ENCODE measurements around the gene UBALD2. TPM values are rescaled to one million over a fixed set of nuclear protein-coding genes. Genes with fewer than 3 reads are reported as not detected.

The UBALD2 gene
- polyA plus RNA-seq, 1 of the 3 experiments (the other 2 are of a cell fraction), result 27.0 TPM

GRCh38 chr17:76278952-76279741, 14.0 kb downstream of the UBALD2 start:
- Histone ChIP-seq H3F3A (replicated peaks; ENCODE audit: insufficient read depth) (peaks cover 3% of the 10 kb centered on the region), H3K27me3 (ENCODE audit: insufficient read depth) (no peaks in the 10 kb centered on the region), H3K9me3 (no peaks in the 10 kb centered on the region), H3K36me3 (replicated peaks in 1 of 2; ENCODE audit: control insufficient read depth in 1 of 2, insufficient read depth in 2 of 2, low read length in 1 of 2) (no peaks in the 10 kb centered on the region), H2AFZ (ENCODE audit: low read depth) (no peak overlapping the region), H3K4me3 (ENCODE audit: low read depth in 2 of 2, low read length in 1 of 2) (no peak overlapping the region; a peak in 1 of 4 replicates), H3K79me2 (ENCODE audit: insufficient read depth) (no peaks in the 10 kb centered on the region), H3K4me2 (no peak overlapping the region), H3K4me1 (ENCODE audit: control insufficient read depth in 1 of 2, insufficient read depth in 2 of 2, low read depth in 1 of 2, low read length in 1 of 2) (peaks cover 5 to 10% of the 10 kb centered on the region in 2 experiments; a peak in 1 of 4 replicates), H3K9me2 (no peaks in the 10 kb centered on the region), H3K9ac (no peak overlapping the region), H4K20me1 (ENCODE audit: insufficient read depth) (no peaks in the 10 kb centered on the region), H3K27ac (ENCODE audit: low read depth in 2 of 2, low read length in 1 of 2) (no peak overlapping the region)
- DNase-seq, result peak; percentile 99
- WGBS (ENCODE audit: low lambda C conversion rate), result 68% methylated on average over 28 of the region's 28 CpGs
- POLR2A ChIA-PET, result interaction anchor here (1.0 to 1.6 kb wide), 3 partner anchors 137 to 200 kb away, joined by 3 to 5 read pairs (median 4); partner anchors contain the start of gene ZACN
- CTCF ChIA-PET, result interaction anchor here (0.5 to 8.8 kb wide), 106 partner anchors 10 to 488 kb away, joined by 3 to 332 read pairs (median 6); partner anchors contain the start of genes CDK3, EVPL, EXOC7 and FOXJ1
- TF ChIP-seq EP300 (IDR thresholded peaks at IDR 0.05; ENCODE audit: borderline replicate concordance in 1 of 2, low read depth in 1 of 2, low read length in 1 of 2), result no peak
- TF ChIP-seq EZH2phosphoT487 (IDR thresholded peaks at IDR 0.05; ENCODE audit: borderline replicate concordance, low read depth), result no peak
- TF ChIP-seq, protein P1, sequence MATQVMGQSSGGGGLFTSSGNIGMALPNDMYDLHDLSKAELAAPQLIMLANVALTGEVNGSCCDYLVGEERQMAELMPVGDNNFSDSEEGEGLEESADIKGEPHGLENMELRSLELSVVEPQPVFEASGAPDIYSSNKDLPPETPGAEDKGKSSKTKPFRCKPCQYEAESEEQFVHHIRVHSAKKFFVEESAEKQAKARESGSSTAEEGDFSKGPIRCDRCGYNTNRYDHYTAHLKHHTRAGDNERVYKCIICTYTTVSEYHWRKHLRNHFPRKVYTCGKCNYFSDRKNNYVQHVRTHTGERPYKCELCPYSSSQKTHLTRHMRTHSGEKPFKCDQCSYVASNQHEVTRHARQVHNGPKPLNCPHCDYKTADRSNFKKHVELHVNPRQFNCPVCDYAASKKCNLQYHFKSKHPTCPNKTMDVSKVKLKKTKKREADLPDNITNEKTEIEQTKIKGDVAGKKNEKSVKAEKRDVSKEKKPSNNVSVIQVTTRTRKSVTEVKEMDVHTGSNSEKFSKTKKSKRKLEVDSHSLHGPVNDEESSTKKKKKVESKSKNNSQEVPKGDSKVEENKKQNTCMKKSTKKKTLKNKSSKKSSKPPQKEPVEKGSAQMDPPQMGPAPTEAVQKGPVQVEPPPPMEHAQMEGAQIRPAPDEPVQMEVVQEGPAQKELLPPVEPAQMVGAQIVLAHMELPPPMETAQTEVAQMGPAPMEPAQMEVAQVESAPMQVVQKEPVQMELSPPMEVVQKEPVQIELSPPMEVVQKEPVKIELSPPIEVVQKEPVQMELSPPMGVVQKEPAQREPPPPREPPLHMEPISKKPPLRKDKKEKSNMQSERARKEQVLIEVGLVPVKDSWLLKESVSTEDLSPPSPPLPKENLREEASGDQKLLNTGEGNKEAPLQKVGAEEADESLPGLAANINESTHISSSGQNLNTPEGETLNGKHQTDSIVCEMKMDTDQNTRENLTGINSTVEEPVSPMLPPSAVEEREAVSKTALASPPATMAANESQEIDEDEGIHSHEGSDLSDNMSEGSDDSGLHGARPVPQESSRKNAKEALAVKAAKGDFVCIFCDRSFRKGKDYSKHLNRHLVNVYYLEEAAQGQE (IDR thresholded peaks at IDR 0.05; ENCODE audit: low read depth, low read length), result 0 out of 2 replicates have a peak, but pooled peaks have one; percentile 63
- no peak for TF ChIP-seq FOXJ3 (CRISPR knock-in tag; IDR thresholded peaks at IDR 0.05)
- TF ChIP-seq USF1 (IDR thresholded peaks at IDR 0.05; ENCODE audit: borderline replicate concordance, low read depth), result no peak
- TF ChIP-seq SMC3 (IDR thresholded peaks at IDR 0.05; ENCODE audit: low read depth, low read length), result peak; percentile 98
- TF ChIP-seq USF2 (IDR thresholded peaks at IDR 0.05; ENCODE audit: borderline replicate concordance, low read depth, low read length), result no peak
- TF ChIP-seq, protein P2, sequence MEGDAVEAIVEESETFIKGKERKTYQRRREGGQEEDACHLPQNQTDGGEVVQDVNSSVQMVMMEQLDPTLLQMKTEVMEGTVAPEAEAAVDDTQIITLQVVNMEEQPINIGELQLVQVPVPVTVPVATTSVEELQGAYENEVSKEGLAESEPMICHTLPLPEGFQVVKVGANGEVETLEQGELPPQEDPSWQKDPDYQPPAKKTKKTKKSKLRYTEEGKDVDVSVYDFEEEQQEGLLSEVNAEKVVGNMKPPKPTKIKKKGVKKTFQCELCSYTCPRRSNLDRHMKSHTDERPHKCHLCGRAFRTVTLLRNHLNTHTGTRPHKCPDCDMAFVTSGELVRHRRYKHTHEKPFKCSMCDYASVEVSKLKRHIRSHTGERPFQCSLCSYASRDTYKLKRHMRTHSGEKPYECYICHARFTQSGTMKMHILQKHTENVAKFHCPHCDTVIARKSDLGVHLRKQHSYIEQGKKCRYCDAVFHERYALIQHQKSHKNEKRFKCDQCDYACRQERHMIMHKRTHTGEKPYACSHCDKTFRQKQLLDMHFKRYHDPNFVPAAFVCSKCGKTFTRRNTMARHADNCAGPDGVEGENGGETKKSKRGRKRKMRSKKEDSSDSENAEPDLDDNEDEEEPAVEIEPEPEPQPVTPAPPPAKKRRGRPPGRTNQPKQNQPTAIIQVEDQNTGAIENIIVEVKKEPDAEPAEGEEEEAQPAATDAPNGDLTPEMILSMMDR (IDR thresholded peaks at IDR 0.05), result peak; percentile 99
- peak; percentile 97 for TF ChIP-seq RAD21 (IDR thresholded peaks at IDR 0.05; ENCODE audit: low read length)
- TF ChIP-seq ZBTB33 (IDR thresholded peaks at IDR 0.05; ENCODE audit: borderline replicate concordance, low read depth), result no peak
- TF ChIP-seq SIN3A (IDR thresholded peaks at IDR 0.05; ENCODE audit: borderline replicate concordance, low read depth, low read length), result 0 out of 2 replicates have a peak, but pooled peaks have one; percentile 25
